GM15510 (cell line): Measurements from ENCODE around the gene CACNA1B.

Source experiments
- POLR2A ChIP-seq: IDR thresholded peaks from 3 replicates; pipeline ENCODE4 v1.6.1; 2011; ENCODE audit warnings: borderline replicate concordance; ENCODE audit not compliant: insufficient read length; ENCODE audit errors: extremely low read depth

CACNA1B gene

DNA sequence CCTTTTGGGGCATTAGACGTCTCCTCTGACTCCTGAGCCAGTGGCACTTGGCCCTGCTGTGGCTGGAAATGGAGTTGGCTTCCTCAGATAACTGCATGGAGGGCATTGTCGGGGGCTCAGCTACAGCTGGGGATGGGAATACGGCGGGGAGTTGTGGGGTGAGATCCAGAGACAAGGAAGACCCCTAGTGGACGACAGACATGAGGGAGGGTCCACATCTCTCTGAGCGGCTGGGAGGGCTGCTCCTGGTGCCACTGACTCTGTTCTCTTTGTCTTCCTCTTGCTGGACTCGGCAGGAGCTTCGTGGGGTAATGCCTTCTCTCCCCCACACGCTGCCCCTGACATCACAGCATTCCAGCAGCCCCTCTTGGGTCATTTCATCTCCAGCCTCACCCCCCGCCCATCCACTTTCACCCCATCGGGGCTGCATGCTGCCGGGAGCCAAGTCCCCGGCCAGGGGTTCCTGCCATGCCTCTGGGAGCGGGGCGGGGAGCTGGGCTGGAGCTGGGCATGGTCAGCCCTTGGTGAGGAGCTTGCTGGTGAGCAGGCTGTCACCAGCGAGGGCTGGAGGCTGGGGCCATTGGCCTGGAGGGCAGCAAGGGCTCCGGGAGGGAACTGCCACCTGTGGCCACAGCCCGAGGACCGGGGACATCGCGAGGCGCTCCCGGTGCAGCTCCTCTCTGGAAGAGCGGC is 172.3 kb downstream of the CACNA1B start:
- TF ChIP-seq POLR2A: no peak

DNA sequence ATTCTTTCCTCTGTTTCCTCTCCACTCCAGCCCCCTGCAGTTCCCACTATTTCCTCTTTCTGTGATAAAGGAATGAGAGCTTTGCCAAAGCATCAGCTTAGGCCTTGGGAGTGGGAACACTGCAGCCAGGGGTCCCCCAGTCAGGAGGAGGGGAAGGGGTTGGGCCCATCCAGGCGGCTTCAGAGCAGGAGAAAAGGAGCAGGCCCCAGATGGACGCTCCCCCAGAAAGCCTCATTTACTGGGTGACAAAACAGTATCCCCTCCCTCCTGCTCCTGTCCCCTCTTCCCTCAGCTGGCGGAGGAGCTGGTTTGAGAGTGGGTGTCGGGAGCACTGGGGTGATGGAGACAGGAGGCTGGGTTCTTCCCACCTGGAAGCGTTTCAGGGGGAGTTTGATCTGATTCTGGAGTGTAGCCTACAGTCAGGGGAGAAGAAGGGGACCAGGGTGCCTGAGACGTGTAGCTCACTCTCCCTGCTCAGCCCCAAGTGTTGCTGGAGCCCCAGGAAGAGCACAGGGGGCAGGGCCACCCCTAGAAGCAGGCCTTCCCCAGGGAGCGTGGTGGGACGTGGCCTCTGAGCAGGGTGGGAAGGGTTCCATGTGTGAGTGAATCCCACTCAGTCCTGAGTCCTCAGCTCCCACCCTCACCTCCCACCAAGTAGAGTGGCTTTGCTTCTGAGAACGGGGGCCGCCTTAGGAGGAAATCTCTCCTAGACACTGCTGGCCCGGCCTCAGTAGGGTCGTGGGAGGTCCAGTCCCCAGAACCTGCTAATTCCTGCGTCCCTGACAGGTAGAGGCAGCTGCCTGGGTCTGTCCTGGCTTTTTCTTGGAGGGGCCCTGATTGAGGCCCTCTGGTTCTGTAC is 173.1 kb downstream of the CACNA1B start:
- no peak for TF ChIP-seq POLR2A

- no peak for TF ChIP-seq POLR2A
Observed at GRCh38 chr9:138051586-138052321, 174.2 kb downstream of the CACNA1B start.

DNA sequence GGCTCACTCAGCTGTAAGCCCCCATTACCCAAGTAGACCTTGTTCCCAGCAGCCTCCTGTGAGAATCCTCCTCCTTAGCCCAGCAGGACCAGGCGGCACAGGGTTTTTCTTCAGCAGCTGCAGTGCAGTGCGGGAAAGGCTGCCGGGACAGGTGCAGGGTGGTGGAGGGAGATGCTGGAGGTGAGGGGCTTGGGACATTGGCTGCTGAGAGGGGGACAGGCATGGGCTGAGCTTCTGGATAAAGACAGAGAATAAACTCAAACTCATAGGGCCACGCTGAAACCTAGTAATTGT is 174.7 kb downstream of the CACNA1B start:
- no peak for TF ChIP-seq POLR2A

DNA sequence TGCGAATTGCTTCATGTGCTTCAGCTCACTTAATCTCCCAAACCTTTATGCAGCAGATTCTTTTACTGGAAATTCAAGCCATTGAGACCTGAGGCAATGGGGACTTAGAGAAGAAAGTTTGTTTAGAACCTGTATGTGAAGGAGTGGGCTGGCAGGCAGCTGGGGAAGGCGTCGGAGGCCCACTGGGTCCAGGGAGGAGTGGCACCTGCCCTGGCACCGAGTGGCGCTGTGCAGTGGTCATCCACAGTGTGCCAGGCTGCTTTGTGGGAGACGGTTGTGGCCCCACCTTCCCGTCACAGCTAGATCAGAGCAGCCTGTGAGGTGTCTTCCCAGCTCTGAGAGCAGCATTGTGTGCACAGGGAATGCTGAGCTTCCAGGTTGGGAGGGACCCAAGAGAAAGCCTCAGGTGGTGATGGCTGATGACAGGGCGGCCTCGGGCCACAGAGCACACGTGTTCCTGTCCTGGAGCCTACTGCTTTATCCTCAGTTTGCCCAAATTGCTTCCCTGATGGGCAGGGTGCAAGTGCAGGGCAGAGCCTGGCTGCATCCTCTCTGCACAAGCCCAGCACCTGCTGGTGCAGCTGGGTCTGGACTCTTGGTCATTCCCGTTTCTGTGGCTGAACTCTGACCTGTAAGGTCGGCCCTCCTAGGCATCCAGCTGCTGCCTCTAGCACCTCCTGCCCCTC is 175.2 kb downstream of the CACNA1B start:
- TF ChIP-seq POLR2A: no peak

- no peak for TF ChIP-seq POLR2A
Observed at GRCh38 chr9:138053321-138053868, 175.8 kb downstream of the CACNA1B start.

DNA sequence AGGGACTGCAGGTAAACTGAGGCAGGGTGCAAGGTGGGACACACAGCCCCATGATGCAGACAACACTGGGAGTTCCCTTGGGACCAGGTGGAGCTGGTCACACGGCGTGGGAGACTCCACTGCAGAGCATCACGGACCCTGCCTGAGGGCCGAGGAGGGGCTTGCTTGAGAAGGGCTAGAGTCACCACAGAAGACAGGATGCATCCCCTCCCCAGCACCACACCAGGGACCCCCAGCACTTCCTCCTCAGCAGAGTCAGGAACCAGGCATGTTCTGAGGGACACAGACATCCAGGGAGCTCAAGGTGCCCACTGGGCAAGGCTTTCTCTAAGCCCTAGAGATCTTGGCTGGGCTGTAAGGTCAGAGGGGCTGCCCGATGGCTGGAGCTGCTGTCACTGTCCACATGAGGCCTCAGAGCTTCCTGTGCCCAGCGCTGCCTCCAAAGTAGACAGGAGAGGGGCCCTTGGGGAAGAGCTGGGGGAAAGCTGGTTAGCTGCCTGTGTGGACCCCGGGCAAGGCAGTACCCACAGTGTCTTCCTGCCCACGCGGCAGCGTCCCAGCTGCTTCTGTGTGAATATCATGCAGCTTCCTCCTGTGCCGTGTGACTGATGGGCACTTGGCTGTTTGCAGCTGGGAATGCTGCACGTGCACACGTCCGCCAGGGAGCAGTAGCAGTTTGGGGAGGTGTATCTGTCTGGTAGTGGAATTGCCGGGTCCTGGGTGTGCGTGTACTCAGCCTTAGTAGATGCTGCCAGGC is 176.6 kb downstream of the CACNA1B start:
- no peak for TF ChIP-seq POLR2A

DNA sequence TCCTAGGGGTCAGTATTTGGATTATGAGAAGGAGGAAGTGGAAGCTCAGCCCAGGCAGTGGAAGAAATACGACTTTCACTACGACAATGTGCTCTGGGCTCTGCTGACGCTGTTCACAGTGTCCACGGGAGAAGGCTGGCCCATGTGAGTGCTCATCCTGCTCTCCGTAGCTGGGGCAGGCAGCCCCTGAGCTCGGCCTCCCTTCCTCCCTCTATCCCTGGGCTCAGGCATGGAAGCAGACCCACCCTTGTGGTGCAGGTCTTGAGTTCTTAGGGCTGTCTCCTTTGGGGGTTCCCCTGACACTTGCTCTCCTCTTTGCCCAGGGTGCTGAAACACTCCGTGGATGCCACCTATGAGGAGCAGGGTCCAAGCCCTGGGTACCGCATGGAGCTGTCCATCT is 180.1 kb downstream of the CACNA1B start:
- TF ChIP-seq POLR2A: no peak

DNA sequence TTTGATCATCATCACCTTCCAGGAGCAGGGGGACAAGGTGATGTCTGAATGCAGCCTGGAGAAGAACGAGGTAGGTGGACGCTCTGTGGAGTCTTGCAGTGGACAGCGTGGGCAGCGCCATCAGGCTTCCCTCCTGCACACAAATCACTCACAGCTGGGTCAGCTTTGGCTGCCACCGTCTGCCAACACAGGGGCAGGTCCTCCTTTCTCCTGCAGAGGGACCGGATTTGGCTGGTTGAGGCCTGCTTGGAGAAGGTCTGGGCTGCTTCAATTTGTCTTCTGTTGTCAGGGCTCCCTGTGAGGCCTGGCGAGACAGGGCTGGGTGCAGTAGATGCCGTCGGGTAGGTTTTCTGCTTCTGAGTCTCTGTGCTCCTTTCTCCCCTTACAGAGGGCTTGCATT is 180.6 kb downstream of the CACNA1B start:
- TF ChIP-seq POLR2A: no peak

DNA sequence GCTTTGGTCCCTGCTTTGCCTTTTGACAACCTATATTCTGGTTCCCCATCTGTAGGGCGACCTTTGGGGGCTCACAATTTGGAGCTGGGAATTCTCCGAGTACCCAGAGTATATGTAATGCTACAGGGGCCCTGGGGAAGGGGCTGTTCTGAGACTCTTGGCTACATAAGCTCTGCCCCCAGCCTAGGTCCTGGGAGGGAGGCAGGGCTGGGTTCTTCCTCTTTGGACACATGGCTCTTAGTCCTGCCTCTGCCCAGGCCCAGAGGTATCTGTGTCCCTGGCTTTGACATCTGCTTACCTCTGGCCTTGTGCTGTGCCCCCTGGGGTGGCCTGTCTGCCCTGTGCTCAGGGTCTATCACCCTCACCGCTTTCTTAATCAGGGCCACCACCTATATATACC is 181.6 kb downstream of the CACNA1B start:
- no peak for TF ChIP-seq POLR2A

DNA sequence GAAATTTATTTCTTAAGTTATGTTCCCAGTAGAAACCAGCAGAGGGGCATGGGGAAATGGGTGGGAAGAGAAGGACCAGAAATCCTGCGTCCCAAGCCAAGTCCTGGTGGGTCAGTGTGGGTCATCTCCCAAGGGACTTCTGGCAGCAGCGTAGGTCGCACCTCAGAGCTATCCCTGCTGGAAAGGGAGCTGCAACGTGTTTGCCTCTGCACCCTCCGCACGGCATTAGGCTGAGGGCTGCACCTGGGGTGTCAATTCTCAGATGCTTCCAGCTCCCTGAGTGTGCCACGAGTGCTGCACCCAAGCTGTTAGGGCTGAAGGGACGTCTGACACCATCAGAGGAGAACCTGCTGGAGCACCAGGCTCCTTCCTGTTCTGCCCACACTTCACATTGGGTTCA is 182.8 kb downstream of the CACNA1B start:
- no peak for TF ChIP-seq POLR2A

DNA sequence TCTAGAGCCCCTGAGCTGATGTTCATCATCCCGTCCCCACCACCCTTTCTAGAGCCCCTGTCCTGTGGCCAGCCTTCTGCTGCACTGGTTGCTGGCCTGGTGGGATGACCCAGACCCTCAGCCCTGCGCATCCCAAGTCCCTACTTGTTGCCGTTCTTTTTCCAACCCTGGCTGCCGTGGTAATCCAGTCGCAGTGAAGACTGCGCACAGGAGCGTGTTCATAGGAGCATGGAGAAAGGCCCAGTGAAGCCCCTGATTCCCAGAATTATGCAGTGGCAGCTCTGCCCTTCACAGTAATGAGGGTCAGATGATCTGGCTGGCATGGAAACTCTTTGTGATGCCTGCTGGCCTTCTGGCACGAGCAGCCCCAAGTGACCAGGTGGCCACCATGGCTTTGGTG is 183.3 kb downstream of the CACNA1B start:
- TF ChIP-seq POLR2A: no peak

DNA sequence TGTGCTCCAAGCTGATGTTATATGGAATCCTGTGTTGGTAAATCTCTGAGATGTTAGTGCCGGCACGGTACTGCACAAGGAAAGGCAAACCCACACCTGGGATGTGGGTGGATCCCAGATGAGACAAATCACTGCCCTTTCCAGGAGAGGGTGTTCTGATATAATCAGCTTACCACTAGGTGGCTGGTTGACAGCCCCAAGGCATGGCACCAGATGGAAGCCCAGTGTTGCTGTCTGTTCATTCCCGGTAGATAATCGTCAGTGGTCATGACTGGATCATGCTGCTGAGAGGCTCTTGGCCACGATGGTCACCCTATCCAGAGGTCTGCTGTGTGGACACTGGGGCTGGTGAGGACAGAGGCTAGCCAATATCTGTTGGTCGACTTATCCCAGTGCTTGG is 184.0 kb downstream of the CACNA1B start:
- no peak for TF ChIP-seq POLR2A

- TF ChIP-seq POLR2A: no peak
Observed at GRCh38 chr9:138062196-138062595, 184.6 kb downstream of the CACNA1B start.
